RWPE2 (cell line): ENCODE results near the gene TMSB15B.
"Not testable (repeated sequence)": the region's sequence is repeated elsewhere in the genome, so short reads cannot be mapped to it uniquely, and the experiment has no call there.

ENCODE experiments used
- ATAC-seq: fragments of 200-7000 bp; cut with Tn5 transposase; 3 replicates; pipeline ENCODE4 v1.9.1; 2021; ENCODE audit warnings: low read depth
- DNase-seq: peaks from one replicate; pipeline ENCODE4 v3.0.0-alpha.2; 2020; ENCODE audit warnings: low spot score
- H3K27ac ChIP-seq: fragments of 450-650 bp; 2 replicates; pipeline ENCODE4 v1.5.1; 2017; ENCODE audit warnings: mild to moderate bottlenecking; ENCODE audit not compliant: poor library complexity, severe bottlenecking
- H3K27me3 ChIP-seq: fragments of 250-450 bp; sonication (Bioruptor Pico); 2 replicates; pipeline ENCODE4 v1.5.1; 2021; ENCODE audit warnings: mild to moderate bottlenecking, moderate library complexity; ENCODE audit not compliant: insufficient read depth, poor library complexity, severe bottlenecking
- H3K36me3 ChIP-seq: fragments of 250-450 bp; sonication (Bioruptor Pico); 2 replicates; pipeline ENCODE4 v1.5.1; 2020; ENCODE audit warnings: low read depth, mild to moderate bottlenecking, moderate library complexity
- H3K4me1 ChIP-seq: fragments of 250-450 bp; sonication (Bioruptor Pico); 2 replicates; pipeline ENCODE4 v1.5.1; 2021; ENCODE audit warnings: mild to moderate bottlenecking, moderate library complexity; ENCODE audit not compliant: insufficient read depth, poor library complexity, severe bottlenecking
- H3K4me3 ChIP-seq: fragments of 250-450 bp; sonication (Bioruptor Pico); 2 replicates; pipeline ENCODE4 v1.5.1; 2021; ENCODE audit warnings: mild to moderate bottlenecking, moderate library complexity; ENCODE audit not compliant: severe bottlenecking
- H3K9me3 ChIP-seq: fragments of 250-450 bp; sonication (Bioruptor Pico); 2 replicates; pipeline ENCODE4 v1.5.1; 2021; ENCODE audit warnings: mild to moderate bottlenecking, moderate library complexity; ENCODE audit not compliant: severe bottlenecking
- TF ChIP-seq, protein P1 (sequence below): fragments of 450-650 bp; IDR thresholded peaks from one replicate; pipeline ENCODE4 v1.5.1; 2017; ENCODE audit warnings: mild to moderate bottlenecking, moderate library complexity; ENCODE audit not compliant: poor library complexity, severe bottlenecking

The TMSB15B gene

DNA sequence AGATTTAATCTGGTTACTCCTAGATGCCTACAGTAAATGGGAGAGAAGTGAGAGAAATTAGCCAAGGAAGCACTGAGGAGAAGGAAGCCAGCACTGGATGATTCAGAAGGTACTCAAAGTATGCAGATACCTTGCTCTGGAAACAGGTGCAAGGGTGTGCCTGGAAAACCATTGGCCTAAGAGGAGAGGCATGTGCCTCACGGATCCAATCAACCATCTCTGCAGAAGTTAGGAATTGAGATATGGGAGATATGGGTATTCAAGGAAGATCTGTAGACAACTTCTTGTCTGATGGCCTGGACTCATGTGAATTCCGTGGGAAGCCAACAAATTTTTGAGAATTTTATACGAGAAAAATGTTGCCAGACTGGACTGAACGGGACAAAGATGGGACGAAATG is 46.4 kb downstream of the TMSB15B start:
- ATAC-seq = no peak
- no peaks in the 10 kb centered on the region for H3K9me3 ChIP-seq
- DNase-seq = no peak
- no peaks in the 10 kb centered on the region for H3K36me3 ChIP-seq
- TF ChIP-seq, protein P1, sequence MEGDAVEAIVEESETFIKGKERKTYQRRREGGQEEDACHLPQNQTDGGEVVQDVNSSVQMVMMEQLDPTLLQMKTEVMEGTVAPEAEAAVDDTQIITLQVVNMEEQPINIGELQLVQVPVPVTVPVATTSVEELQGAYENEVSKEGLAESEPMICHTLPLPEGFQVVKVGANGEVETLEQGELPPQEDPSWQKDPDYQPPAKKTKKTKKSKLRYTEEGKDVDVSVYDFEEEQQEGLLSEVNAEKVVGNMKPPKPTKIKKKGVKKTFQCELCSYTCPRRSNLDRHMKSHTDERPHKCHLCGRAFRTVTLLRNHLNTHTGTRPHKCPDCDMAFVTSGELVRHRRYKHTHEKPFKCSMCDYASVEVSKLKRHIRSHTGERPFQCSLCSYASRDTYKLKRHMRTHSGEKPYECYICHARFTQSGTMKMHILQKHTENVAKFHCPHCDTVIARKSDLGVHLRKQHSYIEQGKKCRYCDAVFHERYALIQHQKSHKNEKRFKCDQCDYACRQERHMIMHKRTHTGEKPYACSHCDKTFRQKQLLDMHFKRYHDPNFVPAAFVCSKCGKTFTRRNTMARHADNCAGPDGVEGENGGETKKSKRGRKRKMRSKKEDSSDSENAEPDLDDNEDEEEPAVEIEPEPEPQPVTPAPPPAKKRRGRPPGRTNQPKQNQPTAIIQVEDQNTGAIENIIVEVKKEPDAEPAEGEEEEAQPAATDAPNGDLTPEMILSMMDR = no peak
- H3K4me1 ChIP-seq = no peaks in the 10 kb centered on the region
- no peaks in the 10 kb centered on the region for H3K27me3 ChIP-seq
- no peak overlapping the region for H3K27ac ChIP-seq
- no peak overlapping the region for H3K4me3 ChIP-seq

DNA sequence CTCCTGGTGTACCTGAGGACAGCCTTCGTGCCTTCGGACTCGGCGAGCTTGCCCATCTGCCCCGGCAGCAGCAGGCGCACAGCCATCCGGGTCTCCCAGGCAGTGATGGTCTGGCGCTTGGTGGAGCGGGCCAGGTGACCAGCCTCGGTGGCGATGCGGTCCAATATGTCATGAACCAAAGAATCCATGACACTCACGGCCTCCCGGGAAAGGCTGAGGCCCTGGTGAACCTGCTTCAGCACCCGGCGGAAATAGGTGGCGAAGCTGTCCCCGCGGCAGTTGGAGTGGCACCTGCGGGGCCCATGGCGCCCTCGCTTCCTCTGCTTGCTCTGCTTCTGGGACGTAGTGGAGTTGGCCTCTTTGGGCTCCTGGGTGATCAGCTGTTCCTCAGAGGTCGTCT is 50.7 kb downstream of the TMSB15B start:
- Histone ChIP-seq H3K9me3 (no peaks in the 10 kb centered on the region), H3K4me3 (no peak overlapping the region), H3K4me1 (no peaks in the 10 kb centered on the region), H3K36me3 (no peaks in the 10 kb centered on the region), H3K27ac (no peak overlapping the region), H3K27me3 (no peaks in the 10 kb centered on the region)
- DNase-seq (no peak), ATAC-seq (no peak)
- TF ChIP-seq, protein P1 = no peak

DNA sequence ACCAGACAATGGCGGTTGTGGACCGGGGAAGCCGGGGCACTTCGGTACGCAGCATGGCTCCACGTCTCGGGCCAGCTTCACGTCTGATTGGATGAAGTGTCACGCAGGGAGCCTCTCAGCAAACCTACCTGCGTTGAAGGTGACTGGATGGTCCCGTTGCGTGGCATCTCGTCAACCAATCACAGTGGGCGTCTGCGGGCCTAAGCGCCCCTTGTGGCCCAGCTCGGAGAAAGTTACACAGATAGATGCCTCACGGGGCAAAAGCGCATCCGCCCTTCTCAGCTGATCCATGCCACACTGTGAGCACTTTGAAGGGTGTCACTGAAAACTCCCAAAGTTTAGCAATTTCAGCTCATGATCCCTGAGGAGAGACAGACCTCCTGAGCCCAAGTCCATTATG is 51.2 kb downstream of the TMSB15B start, which contains the start of gene H2BW1:
TSS of gene H2BW1 (minus strand) at position 103 of the 400 bp plus-strand sequence. CDS start 132 bp downstream, outside the sequence.
- DNase-seq (no peak), ATAC-seq (no peak)
- H3K4me3 ChIP-seq = no peak within 1 kb of the TSS
- H3K27me3 ChIP-seq = no peaks in the 10 kb centered on the region
- TF ChIP-seq, protein P1 = no peak
- H3K36me3 ChIP-seq = no peaks in the 10 kb centered on the region
- no peaks in the 10 kb centered on the region for H3K4me1 ChIP-seq
- no peaks in the 10 kb centered on the region for H3K9me3 ChIP-seq
- H3K27ac ChIP-seq = no peak within 1 kb of the TSS

DNA sequence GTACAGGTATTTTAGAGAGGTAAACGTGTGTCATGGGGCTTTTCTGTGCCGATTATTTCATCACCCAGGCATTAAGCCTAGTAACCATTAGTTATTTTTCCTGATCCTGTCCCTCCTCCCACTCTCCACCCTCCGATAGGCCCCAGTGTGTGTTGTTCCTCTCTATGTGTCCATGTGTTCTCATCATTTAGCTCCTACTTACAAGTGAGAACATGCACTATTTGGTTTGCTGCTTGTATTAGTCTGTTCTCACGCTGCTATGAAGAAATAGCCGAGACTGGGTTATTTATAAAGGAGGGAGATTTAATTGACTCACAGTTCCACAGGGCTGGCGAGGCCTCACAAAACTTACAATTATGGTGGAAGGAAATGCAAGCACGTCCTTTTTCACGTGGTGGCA is 53.1 kb downstream of the TMSB15B start:
- H3K27ac ChIP-seq, DNase-seq, H3K4me3 ChIP-seq, H3K27me3 ChIP-seq, ATAC-seq, H3K36me3 ChIP-seq, H3K9me3 ChIP-seq, H3K4me1 ChIP-seq: not testable (repeated sequence)
